Common myeloid progenitor, CD34-positive (primary cell): ENCODE data around the gene LIG3.

ENCODE experiments used
- CTCF ChIA-PET: fragments of 350-600 bp; sonication (Branson Sonifier 250); formaldehyde crosslinking; loops from one replicate; lab custom pipeline; 2021; ENCODE audit warnings: antibody characterized with exemption; lab: Charles Lee
- POLR2A ChIA-PET: fragments of 350-600 bp; sonication (Branson Sonifier 250); formaldehyde crosslinking; loops from one replicate; lab custom pipeline; 2021; ENCODE audit warnings: antibody characterized with exemption; lab: Charles Lee
- DNase-seq, 3 donors: peaks; one replicate each; pipeline versions ENCODE4 v3.0.0 to v3.0.0-alpha.2; 2013
- H3K27ac ChIP-seq, 2 experiments: 1 replicate in 1 of 2; 2 replicates in 1 of 2; pipeline ENCODE4 v1.7.0; 2013; ENCODE audit warnings: inconsistent platforms in 2 of 2, low read length in 2 of 2, mild to moderate bottlenecking in 2 of 2, low read depth in 1 of 2, moderate library complexity in 1 of 2; ENCODE audit not compliant: severe bottlenecking in 2 of 2, insufficient read depth in 1 of 2, poor library complexity in 1 of 2
- H3K27me3 ChIP-seq, 5 experiments: replicated peaks in 2 of 5; 1 replicate in 3 of 5; 2 replicates in 2 of 5; pipeline versions ENCODE4 v1.6.1 to v1.7.0; 2013; ENCODE audit warnings: low read length in 4 of 5, mild to moderate bottlenecking in 2 of 5, moderate library complexity in 2 of 5, inconsistent platforms in 1 of 5; ENCODE audit not compliant: insufficient read depth in 5 of 5, control insufficient read depth in 4 of 5
- H3K36me3 ChIP-seq, 4 experiments: 1 replicate in 2 of 4; 2 replicates in 2 of 4; pipeline versions ENCODE4 v1.6.1 to v1.7.0; 2013; ENCODE audit warnings: low read length in 3 of 4, control low read depth in 1 of 4, mild to moderate bottlenecking in 1 of 4; ENCODE audit not compliant: control insufficient read depth in 4 of 4, insufficient read depth in 4 of 4
- H3K4me1 ChIP-seq, 4 experiments: 1 replicate in 3 of 4; 2 replicates in 1 of 4; pipeline versions ENCODE4 v1.6.1 to v1.7.1; 2013; ENCODE audit warnings: low read length in 3 of 4, mild to moderate bottlenecking in 3 of 4, control low read depth in 1 of 4, inconsistent platforms in 1 of 4, moderate library complexity in 1 of 4; ENCODE audit not compliant: control insufficient read depth in 4 of 4, insufficient read depth in 4 of 4; ENCODE audit errors: control extremely low read depth in 1 of 4
- H3K4me3 ChIP-seq, 7 experiments: 1 replicate in 4 of 7; 2 replicates in 3 of 7; pipeline versions ENCODE4 v1.5.1 to v1.7.0; 2013; ENCODE audit warnings: mild to moderate bottlenecking in 7 of 7, low read length in 6 of 7, moderate library complexity in 6 of 7, inconsistent platforms in 2 of 7, low read depth in 2 of 7, control low read depth in 1 of 7; ENCODE audit not compliant: insufficient read depth in 4 of 7, control insufficient read depth in 1 of 7; ENCODE audit errors: extremely low read depth in 1 of 7
- H3K9me3 ChIP-seq, 5 experiments: 1 replicate in 4 of 5; 2 replicates in 1 of 5; pipeline versions ENCODE4 v1.6.1 to v1.7.1; 2013; ENCODE audit warnings: low read length in 4 of 5, mild to moderate bottlenecking in 2 of 5, inconsistent platforms in 1 of 5, low read depth in 1 of 5, moderate library complexity in 1 of 5; ENCODE audit not compliant: control insufficient read depth in 4 of 5, insufficient read depth in 2 of 5; ENCODE audit errors: control extremely low read depth in 1 of 5
- WGBS: methylation state at CpG from one replicate; pipeline ENCODE4 v1.1.5; 2013; ENCODE audit not compliant: insufficient coverage; 5-methylcytosine and 5-hydroxymethylcytosine counted together

Gene LIG3

DNA sequence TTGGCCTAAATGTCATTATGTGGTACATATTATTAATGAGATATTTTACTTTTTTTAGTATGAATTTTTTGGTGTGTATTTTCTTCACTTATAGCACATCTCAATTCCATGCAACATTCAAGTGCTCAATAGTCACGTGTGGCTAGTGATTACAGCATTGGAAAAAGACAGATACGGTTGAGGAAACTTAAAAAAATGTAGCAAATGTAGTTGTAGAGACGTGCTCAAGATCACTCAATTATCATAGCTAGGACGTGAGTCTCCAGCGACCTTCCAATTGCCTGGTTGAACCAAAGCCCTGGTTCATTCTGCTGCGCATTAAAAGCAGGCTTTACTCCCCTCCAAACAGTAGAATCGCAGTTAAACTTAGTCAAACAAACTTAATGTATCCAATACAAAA lies 1.2 kb upstream of the LIG3 start:
- Histone ChIP-seq H3K4me3 (no peak overlapping the region), H3K36me3 (peaks cover 0 to 10% (median 3%) of the 10 kb centered on the region in 4 experiments), H3K27ac (no peak overlapping the region), H3K9me3 (no peaks in the 10 kb centered on the region), H3K4me1 (peaks cover 14 to 29% (median 18%) of the 10 kb centered on the region in 4 experiments), H3K27me3 (no peaks in the 10 kb centered on the region)
- WGBS, result 97% methylated on average over 7 of the region's 7 CpGs
- no peak for DNase-seq
- CTCF ChIA-PET, result interaction anchor here (1.3 kb wide), 1 partner anchor 15 kb away, joined by 3 read pairs; no protein-coding TSS in a partner anchor
- POLR2A ChIA-PET, result interaction anchor here (1.9 kb wide), 1 partner anchor 15 kb away, joined by 7 read pairs; no protein-coding TSS in a partner anchor

DNA sequence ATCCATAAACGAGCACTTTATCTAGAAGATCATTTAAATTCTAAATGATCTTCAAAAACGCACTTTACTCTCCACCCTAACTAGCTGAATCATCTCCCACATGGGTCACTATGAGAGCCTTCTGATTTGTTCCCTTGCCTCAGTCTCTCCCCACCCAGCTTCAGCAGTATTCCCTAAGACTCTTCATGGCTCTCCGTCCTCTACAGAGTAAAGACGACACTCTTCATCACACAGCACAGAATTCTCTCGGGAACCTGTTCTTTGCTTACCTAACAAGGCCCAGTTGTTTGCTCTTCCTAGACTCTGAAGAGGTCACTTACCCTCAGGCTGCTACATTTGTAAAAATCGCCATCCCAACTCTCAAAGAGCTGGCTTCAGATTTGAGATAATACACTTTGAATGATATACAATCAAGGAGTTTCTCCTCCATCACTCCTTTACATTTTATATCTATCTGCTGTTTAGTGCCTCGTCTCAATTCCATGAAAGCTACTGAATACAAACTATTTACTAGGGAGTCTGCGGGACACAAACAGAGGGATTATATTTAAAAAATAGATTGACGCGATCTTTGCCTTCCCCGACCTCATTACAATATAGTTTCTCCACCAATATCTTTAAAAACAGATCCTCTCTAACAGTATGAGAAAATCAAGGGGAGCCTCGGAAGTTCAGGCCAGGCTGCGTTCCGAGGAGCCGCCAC lies 511 bp upstream of the LIG3 start:
- peaks cover 14 to 29% (median 18%) of the 10 kb centered on the region in 4 experiments for H3K4me1 ChIP-seq
- no peaks in the 10 kb centered on the region for H3K9me3 ChIP-seq
- peaks cover 0 to 10% (median 3%) of the 10 kb centered on the region in 4 experiments for H3K36me3 ChIP-seq
- peak overlapping the region; percentile 95 to 98 for H3K27ac ChIP-seq
- POLR2A ChIA-PET, result interaction anchor here (1.4 to 1.9 kb wide), 3 partner anchors 15 to 108 kb away, joined by 4 to 12 read pairs (median 7); partner anchors contain the start of genes CCT6B and ZNF830
- H3K4me3 ChIP-seq, result peak overlapping the region; percentile 32 to 87 (median 80)
- CTCF ChIA-PET, result interaction anchor here (1.3 to 3.1 kb wide), 2 partner anchors 11 to 14 kb away, joined by 3 to 20 read pairs; no protein-coding TSS in a partner anchor
- H3K27me3 ChIP-seq, result no peaks in the 10 kb centered on the region
- no peak for DNase-seq
- WGBS, result 58% methylated on average over 6 of the region's 15 CpGs

DNA sequence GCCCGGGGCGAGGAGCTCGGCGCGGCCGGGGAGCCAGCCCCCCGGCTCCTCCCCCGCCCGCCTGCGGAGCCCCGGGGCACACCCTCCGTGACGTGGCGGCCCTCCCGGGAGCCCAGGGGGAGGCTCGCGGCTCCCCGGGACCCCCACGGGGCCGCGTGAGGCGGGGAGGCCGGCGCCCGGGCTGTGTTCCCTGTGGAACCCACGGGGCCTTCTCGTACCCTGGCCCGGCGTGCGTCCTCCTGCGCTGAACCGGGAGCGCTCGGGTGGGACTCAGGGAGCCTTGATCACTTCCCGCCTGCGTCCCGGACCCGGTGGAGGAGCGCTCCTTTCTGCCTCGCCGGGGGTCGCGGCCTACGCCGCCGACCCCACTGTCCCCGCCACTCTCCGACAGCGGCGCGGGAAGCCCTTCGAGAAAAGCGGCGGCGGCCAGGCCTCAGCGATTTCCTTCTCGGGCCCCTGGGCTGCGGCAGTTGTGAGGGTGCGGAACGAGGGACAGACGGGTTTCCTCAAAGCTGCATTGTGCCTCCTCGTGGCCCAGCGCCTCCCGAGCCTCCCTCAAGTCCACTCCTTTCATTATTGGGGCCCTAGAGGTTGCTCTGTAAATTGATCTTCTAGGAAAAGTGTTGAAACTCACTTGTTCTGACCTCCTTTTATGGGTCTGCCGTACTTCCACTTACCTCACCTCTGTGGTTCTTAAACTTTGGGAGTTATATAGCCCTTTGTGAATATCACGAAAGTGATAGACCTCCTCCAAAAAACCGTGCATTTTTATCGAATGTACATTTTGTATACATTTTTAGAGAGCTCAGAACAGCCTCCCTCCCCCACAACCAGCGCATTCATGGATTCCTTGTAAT lies 597 bp downstream of the LIG3 start:
- H3K4me3 ChIP-seq, result peak overlapping the region; percentile 32 to 87 (median 80)
- no peaks in the 10 kb centered on the region for H3K9me3 ChIP-seq
- peaks cover 14 to 29% (median 18%) of the 10 kb centered on the region in 4 experiments for H3K4me1 ChIP-seq
- ChIA-PET POLR2A (interaction anchor here (0.6 to 1.9 kb wide), 4 partner anchors 8 to 107 kb away, joined by 3 to 12 read pairs (median 6); partner anchors contain the start of genes CCT6B and ZNF830), CTCF (interaction anchor here (0.6 to 3.1 kb wide), 6 partner anchors 10 to 139 kb away, joined by 3 to 20 read pairs (median 6); partner anchors contain the start of gene RAD51D)
- H3K27ac ChIP-seq, result peak overlapping the region; percentile 95 to 98
- H3K27me3 ChIP-seq, result no peaks in the 10 kb centered on the region
- H3K36me3 ChIP-seq, result peaks cover 2 to 13% (median 9%) of the 10 kb centered on the region in 4 experiments
- 0% methylated on average over 57 of the region's 69 CpGs for WGBS
- peak; percentile 91 to 94 (median 91) for DNase-seq

DNA sequence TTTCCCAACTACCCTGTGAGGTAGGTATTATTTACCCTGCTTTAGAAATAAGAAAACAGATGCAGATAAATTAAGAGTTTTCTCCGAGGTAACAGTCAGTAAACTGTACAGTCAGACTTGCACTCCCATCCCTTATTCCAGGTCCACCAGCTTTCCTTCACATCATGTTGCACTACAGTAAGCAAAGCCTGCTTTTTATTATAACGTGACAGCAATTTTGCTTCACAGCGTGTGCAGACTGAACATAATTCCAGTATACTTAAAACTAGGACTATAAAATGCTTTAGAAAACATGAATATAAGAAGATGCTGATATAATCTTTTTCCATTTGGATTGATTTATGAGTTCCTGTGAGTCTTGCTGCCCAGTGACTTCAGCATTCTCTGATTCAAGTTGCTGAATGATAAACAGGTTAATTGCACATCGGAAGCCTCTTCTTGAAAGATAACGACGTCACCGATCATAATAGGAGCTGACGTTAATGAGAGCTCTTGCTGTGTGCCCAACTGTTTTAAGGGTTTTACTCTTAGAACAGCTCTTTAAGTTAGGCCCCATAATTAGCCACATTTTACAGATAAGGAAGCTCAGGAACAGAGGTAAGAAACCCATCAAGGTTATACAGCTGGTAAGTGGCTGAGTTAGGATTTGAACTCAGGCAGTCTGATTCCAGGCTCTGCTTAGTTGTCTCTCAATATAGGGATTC lies 1.4 kb downstream of the LIG3 start:
- peak; percentile 84 to 96 (median 91) for DNase-seq
- whole genome bisulfite sequencing, result 10% methylated on average over 6 of the region's 8 CpGs
- ChIA-PET POLR2A (interaction anchor here (0.7 to 1.6 kb wide), 5 partner anchors 9 to 137 kb away, joined by 3 to 12 read pairs (median 3); partner anchors contain the start of genes CCT6B, RAD51D and ZNF830), CTCF (interaction anchor here (0.6 to 3.1 kb wide), 10 partner anchors 8 to 138 kb away, joined by 3 to 20 read pairs (median 4); partner anchors contain the start of gene RAD51D)
- Histone ChIP-seq H3K27me3 (no peaks in the 10 kb centered on the region), H3K4me1 (peaks cover 14 to 29% (median 18%) of the 10 kb centered on the region in 4 experiments), H3K27ac (peak overlapping the region; percentile 95 to 98), H3K36me3 (peaks cover 4 to 19% (median 10%) of the 10 kb centered on the region in 4 experiments), H3K9me3 (no peaks in the 10 kb centered on the region), H3K4me3 (peak overlapping the region in 6 of 7 experiments; percentile 32 to 87 (median 79))

- H3K9me3 ChIP-seq, result no peaks in the 10 kb centered on the region
- H3K4me3 ChIP-seq, result no peak overlapping the region
- ChIA-PET CTCF (no interaction called here), POLR2A (no interaction called here)
- H3K27ac ChIP-seq, result no peak overlapping the region
- no peaks in the 10 kb centered on the region for H3K27me3 ChIP-seq
- no CpG with 5 or more reads among the region's 2 CpGs for WGBS
- no peak for DNase-seq
- H3K4me1 ChIP-seq, result peaks cover under 1 to 16% (median 6%) of the 10 kb centered on the region in 4 experiments
- H3K36me3 ChIP-seq, result peaks cover 27 to 63% (median 45%) of the 10 kb centered on the region in 4 experiments
These were observed 6.9 kb downstream of the LIG3 start for GRCh38 chr17:34987232-34987631.

DNA sequence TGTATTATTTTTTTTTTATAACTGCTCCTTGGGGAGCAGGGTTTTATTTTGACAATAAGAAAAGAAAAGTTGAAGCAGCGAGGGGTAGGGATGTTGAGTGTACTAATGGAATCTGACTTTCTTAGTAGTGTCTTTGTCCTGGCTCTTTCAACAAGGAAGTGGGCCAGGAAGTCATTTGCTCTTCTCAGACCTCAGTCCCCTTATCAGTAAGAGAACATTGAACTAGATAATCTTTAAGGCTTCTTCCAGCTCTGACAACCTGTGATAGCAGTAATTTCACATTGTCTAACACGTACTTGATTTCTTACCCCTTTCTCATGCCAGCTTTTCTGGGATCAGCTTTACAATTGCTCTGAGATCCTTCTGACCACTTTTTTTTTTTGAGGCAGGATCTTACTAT lies 8.3 kb downstream of the LIG3 start:
- ChIA-PET CTCF (interaction anchor here (0.7 to 1.1 kb wide), 2 partner anchors 10 to 37 kb away, joined by 3 to 4 read pairs; no protein-coding TSS in a partner anchor), POLR2A (interaction anchor here (0.7 to 0.8 kb wide), 2 partner anchors 8 to 27 kb away, joined by 3 read pairs; no protein-coding TSS in a partner anchor)
- Histone ChIP-seq H3K27ac (no peak overlapping the region), H3K27me3 (no peaks in the 10 kb centered on the region), H3K9me3 (no peaks in the 10 kb centered on the region), H3K36me3 (peaks cover 27 to 70% (median 53%) of the 10 kb centered on the region in 4 experiments), H3K4me1 (peaks cover 0 to 14% (median 4%) of the 10 kb centered on the region in 4 experiments), H3K4me3 (no peak overlapping the region)
- 42% methylated on average over 1 of the region's 2 CpGs for WGBS
- peak in 2 of 3 donors; percentile 23 to 53 for DNase-seq
